Measurements from ENCODE around the gene PIM3. TPM values are rescaled to one million over a fixed set of nuclear protein-coding genes. Genes with fewer than 3 reads are reported as not detected.

Gene PIM3
- total RNA-seq, 2 experiments from 2014 or later, result 224 to 230 TPM

DNA sequence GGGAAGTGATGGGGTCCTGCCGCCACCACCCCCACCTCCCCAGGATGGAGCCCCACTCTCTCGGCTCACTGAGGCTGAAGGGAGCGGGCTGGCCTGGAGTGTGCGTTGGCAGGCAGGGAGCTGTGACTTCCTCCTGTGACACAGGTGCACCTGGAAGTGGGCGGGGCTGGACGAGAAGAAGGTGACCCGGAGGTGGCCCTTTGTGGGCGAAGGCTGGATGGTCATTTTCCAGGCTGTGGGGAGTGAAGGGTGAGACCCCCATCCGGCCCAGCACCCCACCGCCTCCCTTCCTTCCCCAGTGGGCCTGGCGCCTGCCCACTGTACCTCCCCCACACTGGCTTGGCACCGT lies 36.7 kb downstream of the PIM3 start:
- no peaks in the 10 kb centered on the region for H3K9me3 Mint-ChIP-seq
- no peak for TF ChIP-seq CTCF (IDR thresholded peaks at IDR 0.05)
- DNase-seq, result no peak
- no peaks in the 10 kb centered on the region for H3K36me3 Mint-ChIP-seq (ENCODE audit: low read depth)
- no peak overlapping the region for H3K27ac Mint-ChIP-seq
- Histone ChIP-seq H3K36me3 (ENCODE audit: insufficient read depth, low read length) (no peaks in the 10 kb centered on the region), H3K4me3 (ENCODE audit: low read length) (no peak overlapping the region), H3K27me3 (ENCODE audit: control insufficient read depth in 1 of 2, insufficient read depth in 2 of 2, low read length in 2 of 2) (peaks cover 7 to 11% of the 10 kb centered on the region in 2 experiments), H3K9me3 (ENCODE audit: control insufficient read depth in 1 of 2, insufficient read depth in 1 of 2, low read length in 2 of 2) (peaks cover 0 to 7% of the 10 kb centered on the region in 2 experiments), H3K27ac (ENCODE audit: low read depth in 1 of 2, low read length in 2 of 2) (no peak overlapping the region), H3K4me1 (ENCODE audit: insufficient read depth, low read length) (peaks cover 25% of the 10 kb centered on the region)
- no peak overlapping the region for H3K4me3 Mint-ChIP-seq
- no peak for ATAC-seq (ENCODE audit: poor library complexity)
- intact Hi-C loops (cut with DNase I, micrococcal nuclease), result no loop called here
- ChIA-PET POLR2A (interaction anchor here (1.1 kb wide), 1 partner anchor 64 kb away, joined by 3 read pairs; no protein-coding TSS in a partner anchor), CTCF (no interaction called here)
- H3K4me1 Mint-ChIP-seq (ENCODE audit: low read depth), result peaks cover 15% of the 10 kb centered on the region
- peaks cover 9% of the 10 kb centered on the region for H3K27me3 Mint-ChIP-seq

- Histone ChIP-seq H3K36me3 (ENCODE audit: insufficient read depth, low read length) (no peaks in the 10 kb centered on the region), H3K27ac (ENCODE audit: low read depth in 1 of 2, low read length in 2 of 2) (no peak overlapping the region), H3K4me1 (ENCODE audit: insufficient read depth, low read length) (peaks cover 23% of the 10 kb centered on the region), H3K9me3 (ENCODE audit: control insufficient read depth in 1 of 2, insufficient read depth in 1 of 2, low read length in 2 of 2) (peaks cover 0 to 6% of the 10 kb centered on the region in 2 experiments), H3K4me3 (ENCODE audit: low read length) (no peak overlapping the region), H3K27me3 (ENCODE audit: control insufficient read depth in 1 of 2, insufficient read depth in 2 of 2, low read length in 2 of 2) (peaks cover 7 to 11% of the 10 kb centered on the region in 2 experiments)
- Mint-ChIP-seq H3K9me3 (no peaks in the 10 kb centered on the region), H3K4me3 (no peak overlapping the region), H3K27ac (no peak overlapping the region), H3K4me1 (ENCODE audit: low read depth) (peaks cover 14% of the 10 kb centered on the region), H3K27me3 (peaks cover 9% of the 10 kb centered on the region), H3K36me3 (ENCODE audit: low read depth) (no peaks in the 10 kb centered on the region)
- DNase-seq (no peak), ATAC-seq (ENCODE audit: poor library complexity) (no peak)
- ChIA-PET CTCF (no interaction called here), POLR2A (no interaction called here)
- intact Hi-C loops (cut with DNase I, micrococcal nuclease), result no loop called here
- no peak for TF ChIP-seq CTCF (IDR thresholded peaks at IDR 0.05)
These were observed 37.6 kb downstream of the PIM3 start for GRCh38 chr22:49997932-49998717.

DNA sequence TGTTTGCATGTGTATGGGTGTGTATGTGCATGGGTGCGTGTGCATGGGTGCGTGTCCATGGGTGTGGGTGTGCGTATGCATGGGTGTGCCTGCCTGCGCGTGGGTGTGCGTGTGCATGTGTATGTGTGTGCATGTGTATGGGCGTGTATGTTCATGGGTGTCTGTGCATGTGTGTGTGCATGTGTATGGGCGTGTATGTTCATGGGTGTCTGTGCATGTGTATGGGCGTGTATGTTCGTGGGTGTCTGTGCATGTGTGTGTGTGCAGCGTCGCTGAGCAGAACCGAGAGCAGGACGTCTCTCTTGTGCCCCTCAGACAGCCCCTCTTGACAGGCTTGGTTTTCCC lies 38.1 kb downstream of the PIM3 start:
- DNase-seq, result peak in 1 of 14 experiments; percentile 23
- ChIA-PET CTCF (no interaction called here), POLR2A (no interaction called here)
- Mint-ChIP-seq H3K4me3 (no peak overlapping the region), H3K4me1 (ENCODE audit: low read depth) (peaks cover 9% of the 10 kb centered on the region), H3K36me3 (ENCODE audit: low read depth) (no peaks in the 10 kb centered on the region), H3K9me3 (no peaks in the 10 kb centered on the region), H3K27ac (no peak overlapping the region), H3K27me3 (peaks cover 9% of the 10 kb centered on the region)
- ATAC-seq (ENCODE audit: poor library complexity), result no peak
- TF ChIP-seq CTCF (IDR thresholded peaks at IDR 0.05), result no peak
- H3K9me3 ChIP-seq (ENCODE audit: control insufficient read depth in 1 of 2, insufficient read depth in 1 of 2, low read length in 2 of 2), result peaks cover 0 to 6% of the 10 kb centered on the region in 2 experiments
- intact Hi-C loops (cut with DNase I, micrococcal nuclease), result no loop called here
- no peak overlapping the region for H3K27ac ChIP-seq (ENCODE audit: low read depth in 1 of 2, low read length in 2 of 2)
- peaks cover 17% of the 10 kb centered on the region for H3K4me1 ChIP-seq (ENCODE audit: insufficient read depth, low read length)
- no peak overlapping the region for H3K4me3 ChIP-seq (ENCODE audit: low read length)
- H3K36me3 ChIP-seq (ENCODE audit: insufficient read depth, low read length), result no peaks in the 10 kb centered on the region
- peaks cover 7 to 11% of the 10 kb centered on the region in 2 experiments for H3K27me3 ChIP-seq (ENCODE audit: control insufficient read depth in 1 of 2, insufficient read depth in 2 of 2, low read length in 2 of 2)
